Measurements from ENCODE around the gene KRTAP4-16.
"Not testable (repeated sequence)": the region's sequence is repeated elsewhere in the genome, so short reads cannot be mapped to it uniquely, and the experiment has no call there.

The KRTAP4-16 gene

DNA sequence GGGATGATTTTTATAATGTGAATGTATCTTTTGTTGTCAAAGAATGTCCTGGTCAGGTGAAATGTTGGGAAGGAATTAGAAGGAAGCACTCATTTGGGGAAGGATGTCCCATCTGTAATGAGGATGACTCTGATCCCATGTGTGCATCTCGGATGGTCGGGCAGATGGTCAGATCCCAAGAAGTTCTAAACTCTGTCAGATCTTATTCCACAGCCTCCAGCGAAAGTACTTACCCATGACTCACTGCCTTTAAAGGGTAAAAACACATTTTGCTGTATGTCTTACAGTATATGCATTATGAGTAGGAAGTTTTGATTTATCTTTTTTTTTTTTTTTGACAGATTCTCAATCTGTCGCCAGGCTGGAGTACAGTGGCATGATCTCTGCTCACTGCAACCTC lies 16.7 kb upstream of the KRTAP4-16 start:
- DNase-seq, result no peak

DNA sequence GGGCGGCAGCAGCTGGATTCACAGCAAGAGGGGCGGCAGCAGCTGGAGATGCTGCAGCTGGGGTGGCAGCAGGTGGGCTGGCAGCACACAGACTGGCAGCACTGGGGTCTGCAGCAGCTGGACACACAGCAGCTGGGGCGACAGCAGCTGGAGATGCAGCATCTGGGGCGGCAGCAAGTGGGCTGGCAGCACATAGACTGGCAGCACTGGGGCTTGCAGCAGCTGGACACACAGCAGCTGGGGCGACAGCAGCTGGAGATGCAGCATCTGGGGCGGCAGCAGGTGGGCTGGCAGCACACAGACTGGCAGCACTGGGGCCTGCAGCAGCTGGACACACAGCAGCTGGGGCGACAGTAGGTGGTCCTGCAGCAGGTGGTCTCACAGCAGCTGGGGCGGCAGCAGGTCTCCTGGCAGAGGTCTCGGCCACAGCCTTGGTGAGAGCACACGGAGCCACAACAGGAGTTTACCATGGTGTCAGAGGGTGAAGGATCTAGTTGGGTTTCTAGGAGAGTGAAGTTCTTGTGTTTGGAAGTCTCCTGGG lies 15.9 kb upstream of the KRTAP4-16 start, which contains the start of gene KRTAP4-11:
KRTAP4-11 (minus strand) TSS at position 528 of the 541 bp plus-strand sequence; CDS start at position 470, 58 bp downstream.
- not testable (repeated sequence) for DNase-seq

DNA sequence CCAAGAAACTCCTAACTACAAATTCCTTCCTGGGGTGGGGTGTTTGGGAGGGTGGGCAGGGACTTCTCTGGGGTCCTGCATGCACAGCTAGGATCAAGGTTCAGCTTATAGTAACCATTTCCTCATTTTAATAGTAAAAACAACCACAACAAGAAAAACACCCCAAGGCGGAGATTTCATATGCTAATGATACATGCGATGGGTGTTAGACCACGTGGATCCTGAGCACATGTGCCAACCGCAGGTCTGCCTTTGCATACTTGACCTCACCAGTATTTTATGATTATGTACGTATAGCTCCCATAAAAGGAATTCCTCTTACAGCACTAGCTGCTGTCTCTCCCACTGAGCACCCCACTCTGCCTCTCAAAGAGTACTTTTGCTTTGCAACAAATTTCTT lies 14.3 kb upstream of the KRTAP4-16 start:
- peak; percentile 41 for DNase-seq

DNA sequence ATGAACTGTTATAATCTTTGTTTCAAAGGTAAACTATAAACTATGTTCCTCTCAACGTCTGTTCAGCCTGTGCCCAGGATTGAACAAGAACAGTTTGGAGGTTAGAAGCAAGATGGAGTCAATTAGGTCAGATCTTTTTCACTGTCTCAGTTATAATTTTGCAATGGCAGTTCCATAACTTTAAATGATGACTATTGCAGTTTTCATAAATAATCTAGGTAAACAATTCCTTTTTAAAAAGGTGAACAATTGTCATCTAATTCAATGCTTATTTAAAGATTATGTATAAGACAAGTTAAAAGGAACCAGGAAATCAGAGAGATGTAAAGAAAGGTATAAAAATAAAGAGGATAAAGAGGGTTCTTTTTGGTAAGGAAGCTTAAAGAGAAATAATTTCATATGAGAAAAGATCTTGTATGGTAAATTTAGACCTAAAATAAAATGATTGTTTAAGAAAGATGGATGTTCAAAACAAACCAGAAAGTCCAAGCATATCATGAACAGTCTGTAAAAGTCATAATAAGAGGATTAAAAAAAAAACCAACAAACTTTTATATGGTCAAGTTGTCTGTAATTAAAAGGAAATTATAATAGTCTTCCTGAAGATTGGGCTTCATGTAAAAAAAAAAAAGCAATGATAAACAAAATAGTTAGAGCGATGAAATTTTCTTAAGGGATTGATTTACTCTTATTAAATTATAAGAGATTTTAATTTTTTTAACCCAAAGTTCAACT lies 9.3 kb upstream of the KRTAP4-16 start:
- DNase-seq, result no peak

DNA sequence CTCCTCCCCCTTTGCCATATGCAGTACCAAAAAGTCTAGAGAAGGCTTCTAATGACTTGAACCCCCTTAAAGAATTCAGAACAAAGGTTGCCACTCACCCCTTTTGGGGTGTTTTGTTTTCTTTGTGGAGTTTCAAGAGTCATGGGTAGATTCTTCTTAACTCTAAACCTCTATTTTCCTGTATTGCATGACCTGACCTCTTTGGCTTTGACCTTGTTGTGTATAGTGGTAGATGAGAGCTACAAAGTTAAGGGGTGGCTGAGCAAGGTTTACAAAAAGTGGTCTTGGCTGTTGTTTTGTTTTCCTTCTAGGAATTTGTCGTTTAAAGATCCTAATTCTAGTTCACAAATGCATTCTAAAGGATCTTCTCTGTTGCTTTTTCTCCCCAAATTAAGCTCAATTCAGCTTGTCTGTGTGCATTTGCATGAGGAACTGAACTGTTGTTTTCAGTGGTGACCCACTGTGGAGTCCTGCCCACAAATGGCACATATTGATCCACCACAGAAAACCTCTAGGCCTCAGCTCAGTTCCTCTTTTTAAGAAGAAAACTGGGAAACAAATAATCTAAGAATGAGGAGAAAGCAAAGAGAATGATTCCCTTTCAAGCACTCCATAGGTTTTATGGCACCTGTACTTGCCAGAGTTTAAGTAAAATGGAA lies 6.8 kb upstream of the KRTAP4-16 start:
- not testable (repeated sequence) for DNase-seq

DNA sequence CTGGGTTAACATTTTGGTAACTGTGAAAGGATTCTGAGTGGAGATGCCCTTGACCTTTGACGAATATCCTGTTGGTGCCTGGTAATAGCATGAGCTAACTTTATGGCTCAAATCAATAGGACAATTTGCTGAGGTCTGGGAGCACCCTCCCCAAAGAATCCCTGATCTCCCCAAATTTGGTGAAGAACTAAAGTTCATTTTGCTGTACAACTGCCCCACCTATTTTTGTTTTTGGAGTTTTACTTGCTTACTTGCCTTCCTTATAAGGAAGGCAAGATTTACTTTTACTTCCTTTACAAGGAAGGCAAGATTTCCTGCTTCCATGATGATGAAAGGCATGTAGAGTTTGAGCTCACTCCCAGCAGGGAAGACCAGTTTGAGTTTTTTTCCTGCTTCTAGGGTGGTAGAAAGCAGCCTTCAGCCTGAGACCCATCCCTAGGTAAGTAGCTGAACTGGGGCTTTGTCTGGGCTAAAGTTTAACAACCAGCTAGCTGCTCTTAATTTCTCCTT lies 6.0 kb upstream of the KRTAP4-16 start:
- DNase-seq, result no peak

DNA sequence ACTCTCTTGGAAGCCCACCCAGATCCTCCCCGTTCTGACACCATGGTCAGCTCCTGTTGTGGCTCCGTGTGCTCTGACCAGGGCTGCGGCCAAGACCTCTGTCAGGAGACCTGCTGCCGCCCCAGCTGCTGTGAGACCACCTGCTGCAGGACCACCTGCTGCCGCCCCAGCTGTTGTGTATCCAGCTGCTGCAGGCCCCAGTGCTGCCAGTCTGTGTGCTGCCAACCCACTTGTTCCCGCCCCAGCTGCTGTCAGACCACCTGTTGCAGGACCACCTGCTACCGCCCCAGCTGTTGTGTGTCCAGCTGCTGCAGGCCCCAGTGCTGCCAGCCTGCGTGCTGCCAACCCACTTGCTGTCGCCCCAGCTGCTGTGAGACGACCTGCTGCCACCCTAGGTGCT lies 3.3 kb upstream of the KRTAP4-16 start, which contains the start of gene KRTAP4-9:
KRTAP4-9 (plus strand) TSS at position 43 of the 400 bp plus-strand sequence; CDS start at position 43, 0 bp downstream.
- DNase-seq, result not testable (repeated sequence)

DNA sequence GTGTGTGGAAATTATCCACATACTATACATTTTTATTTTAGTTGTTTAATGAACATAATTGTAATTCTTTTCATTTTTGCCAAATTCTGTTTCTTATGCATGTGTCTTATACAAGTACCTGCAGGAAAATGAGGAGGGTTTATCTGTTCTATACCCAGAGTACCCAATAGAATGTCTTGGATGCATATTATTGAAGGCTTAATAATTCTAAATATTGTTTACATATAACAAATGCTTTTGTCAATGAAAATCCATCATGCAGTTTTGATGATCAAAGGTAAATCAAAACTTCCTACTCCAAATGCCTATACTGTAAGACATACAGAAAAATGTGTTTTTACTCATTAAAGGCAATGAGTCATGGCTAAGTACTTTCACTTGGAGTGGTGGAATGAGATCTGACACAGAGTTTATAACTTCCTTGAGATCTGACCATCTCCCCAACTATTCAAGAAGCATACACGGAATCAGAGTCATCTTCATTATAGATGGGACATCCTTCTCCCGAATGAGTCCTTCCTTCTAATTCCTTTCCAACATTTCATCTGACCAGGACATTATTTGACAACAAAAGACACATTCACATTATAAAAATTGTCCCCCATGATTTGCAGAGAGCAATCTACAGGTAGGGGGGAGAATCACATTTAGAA lies 2.5 kb upstream of the KRTAP4-16 start:
- not testable (repeated sequence) for DNase-seq

DNA sequence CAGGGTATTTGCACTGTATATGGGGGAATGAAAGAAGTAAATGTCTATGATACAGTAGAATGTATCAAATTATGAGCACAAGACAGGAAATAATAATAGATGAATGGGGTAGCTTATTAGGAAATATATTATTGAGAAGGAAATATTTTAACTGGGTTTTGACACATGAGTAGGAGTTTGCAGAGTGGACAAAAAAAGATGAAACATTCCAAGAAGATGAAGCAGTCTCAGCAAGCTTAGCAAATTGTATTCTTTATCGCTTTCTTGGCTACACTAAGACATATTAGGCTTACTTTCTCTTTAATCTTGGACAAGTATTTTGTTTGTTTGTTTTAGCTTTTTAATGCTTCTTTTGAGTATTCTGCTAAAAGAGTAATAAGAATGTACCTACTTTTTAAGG lies 1.9 kb upstream of the KRTAP4-16 start:
- no peak for DNase-seq

DNA sequence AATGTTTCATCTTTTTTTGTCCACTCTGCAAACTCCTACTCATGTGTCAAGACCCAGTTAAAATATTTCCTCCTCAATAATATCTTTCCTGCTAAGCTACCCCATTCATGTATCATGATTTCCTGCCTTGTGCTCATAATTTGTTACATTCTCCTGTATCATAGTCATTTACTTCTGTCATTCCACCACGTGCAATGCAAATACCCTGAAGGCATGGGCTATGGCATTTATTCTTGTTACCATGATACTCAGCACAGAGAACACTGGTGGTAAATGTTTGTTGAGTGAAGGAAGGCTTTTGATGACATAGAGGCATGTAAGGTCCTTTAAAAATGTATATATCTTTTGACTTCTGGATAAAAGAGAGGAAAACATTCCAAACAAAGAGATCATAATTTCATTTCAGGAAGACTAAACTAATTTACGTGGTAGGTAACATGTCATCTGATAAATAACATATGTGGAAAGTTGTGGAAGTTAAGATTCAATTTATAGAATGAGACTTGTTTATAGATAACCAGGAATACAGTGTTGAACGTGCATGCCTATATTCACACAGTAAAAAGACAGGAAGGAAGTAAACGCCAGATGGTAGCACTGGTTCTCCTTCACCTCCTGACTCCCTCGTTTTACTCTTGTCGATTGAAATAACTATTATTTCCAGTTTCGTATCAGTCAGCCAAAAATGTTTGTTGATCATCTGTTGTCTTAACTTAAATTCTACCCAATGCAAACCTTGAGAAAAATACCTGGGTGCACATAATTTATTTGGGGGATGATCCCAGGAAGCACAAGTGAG lies 2.1 kb downstream of the KRTAP4-16 start:
- DNase-seq, result not testable (repeated sequence)

DNA sequence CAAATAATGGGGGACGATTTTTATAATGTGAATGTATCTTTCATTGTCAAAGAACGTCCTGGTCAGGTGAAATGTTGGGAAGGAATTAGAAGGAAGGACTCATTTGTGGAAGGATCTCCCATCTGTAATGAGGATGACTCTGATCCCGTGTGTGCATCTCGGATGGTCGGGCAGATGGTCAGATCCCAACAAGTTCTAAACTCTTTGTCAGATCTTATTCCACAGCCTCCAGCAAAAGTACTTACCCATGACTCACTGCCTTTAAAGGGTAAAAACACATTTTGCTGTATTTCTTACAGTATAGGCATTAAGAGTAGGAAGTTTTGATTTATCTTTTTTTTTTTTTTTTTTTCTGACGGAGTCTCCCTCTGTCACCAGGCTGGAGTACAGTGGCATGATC lies 3.5 kb downstream of the KRTAP4-16 start:
- no peak for DNase-seq

DNA sequence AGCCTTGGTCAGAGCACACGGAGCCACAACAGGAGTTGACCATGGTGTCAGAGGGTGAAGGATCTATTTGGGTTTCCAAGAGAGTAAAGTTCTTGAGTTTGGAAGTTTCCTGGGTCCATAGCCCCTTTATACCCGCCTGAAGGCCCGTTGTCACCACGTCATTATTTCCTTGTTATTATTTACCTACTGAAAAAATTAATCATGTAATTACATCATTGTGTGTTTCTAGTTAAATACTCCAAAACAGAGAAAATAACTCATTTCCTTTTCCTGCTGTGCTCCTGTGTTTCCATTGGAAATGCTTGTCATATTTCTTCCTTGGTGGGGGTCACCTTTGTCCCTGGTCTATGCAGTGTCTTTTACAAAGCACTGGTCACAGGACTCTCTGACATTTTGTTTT lies 4.0 kb downstream of the KRTAP4-16 start, which contains the start of gene KRTAP4-8:
KRTAP4-8 (minus strand) TSS at position 101 of the 400 bp plus-strand sequence; CDS start at position 43, 58 bp downstream.
- DNase-seq, result no peak

DNA sequence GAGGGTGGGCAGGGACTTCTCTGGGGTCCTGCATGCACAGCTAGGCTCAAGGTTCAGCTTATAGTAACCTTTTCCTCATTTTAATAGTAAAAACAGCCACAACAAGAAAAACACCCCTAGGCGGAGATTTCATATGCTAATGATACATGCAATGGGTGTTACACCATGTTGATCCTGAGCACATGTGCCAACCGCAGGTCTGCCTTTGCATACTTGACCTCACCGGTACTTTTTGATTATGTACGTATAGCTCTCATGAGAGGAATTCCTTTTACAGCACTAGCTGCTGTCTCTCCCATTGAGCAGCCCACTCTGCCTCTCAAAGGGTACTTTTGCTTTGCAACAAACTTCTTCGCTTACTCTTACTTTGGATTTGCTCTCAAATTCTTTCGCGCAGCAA lies 6.0 kb downstream of the KRTAP4-16 start:
- DNase-seq, result no peak

DNA sequence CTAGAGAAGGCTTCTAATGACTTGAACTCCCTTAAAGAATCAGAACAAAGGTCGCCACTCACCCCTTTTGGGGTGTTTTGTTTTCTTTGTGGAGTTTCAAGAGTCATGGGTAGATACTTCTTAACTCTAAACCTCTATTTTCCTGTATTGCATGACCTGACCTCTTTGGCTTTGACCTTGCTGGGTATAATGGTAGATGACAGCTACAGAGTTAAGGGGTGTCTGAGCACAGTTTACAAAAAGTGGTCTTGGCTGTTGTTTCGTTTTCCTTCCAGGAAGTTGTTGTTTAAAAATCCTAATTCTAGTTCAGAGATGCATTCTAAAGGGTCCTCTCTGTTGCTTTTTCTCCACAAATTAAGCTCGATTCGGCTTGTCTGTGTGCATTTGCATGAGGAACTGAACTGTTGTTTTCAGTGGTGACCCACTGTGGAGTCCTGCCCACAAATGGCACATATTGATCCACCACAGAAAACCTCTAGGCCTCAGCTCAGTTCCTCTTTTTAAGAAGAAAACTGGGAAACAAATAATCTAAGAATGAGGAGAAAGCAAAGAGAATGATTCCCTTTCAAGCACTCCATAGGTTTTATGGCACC lies 13.2 kb downstream of the KRTAP4-16 start:
- not testable (repeated sequence) for DNase-seq

DNA sequence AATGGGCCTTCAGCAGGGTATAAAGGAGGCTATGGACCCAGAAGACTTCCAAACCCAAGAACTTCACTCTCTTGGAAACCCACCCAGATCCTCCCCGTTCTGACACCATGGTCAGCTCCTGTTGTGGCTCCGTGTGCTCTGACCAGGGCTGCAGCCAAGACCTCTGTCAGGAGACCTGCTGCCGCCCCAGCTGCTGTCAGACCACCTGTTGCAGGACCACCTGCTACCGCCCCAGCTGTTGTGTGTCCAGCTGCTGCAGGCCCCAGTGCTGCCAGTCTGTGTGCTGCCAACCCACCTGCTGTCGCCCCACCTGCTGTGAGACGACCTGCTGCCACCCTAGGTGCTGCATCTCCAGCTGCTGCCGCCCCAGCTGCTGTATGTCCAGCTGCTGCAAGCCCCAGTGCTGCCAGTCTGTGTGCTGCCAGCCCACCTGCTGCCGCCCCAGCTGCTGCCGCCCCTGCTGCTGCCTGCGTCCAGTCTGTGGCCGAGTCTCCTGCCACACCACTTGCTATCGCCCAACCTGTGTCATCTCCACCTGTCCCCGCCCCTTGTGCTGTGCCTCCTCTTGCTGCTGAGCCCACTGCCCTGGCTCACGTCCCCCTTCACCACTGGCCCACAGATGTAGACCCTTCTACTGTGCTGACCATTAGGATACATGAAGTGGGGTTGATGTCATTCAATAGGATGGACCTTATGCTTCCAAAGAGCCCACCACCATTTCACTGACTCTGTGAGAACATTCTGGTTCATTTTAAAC lies 17.7 kb downstream of the KRTAP4-16 start, which contains the start of gene KRTAP4-7:
KRTAP4-7 (plus strand) TSS at position 51 of the 757 bp plus-strand sequence; CDS start at position 108, 57 bp downstream.
- not testable (repeated sequence) for DNase-seq

DNA sequence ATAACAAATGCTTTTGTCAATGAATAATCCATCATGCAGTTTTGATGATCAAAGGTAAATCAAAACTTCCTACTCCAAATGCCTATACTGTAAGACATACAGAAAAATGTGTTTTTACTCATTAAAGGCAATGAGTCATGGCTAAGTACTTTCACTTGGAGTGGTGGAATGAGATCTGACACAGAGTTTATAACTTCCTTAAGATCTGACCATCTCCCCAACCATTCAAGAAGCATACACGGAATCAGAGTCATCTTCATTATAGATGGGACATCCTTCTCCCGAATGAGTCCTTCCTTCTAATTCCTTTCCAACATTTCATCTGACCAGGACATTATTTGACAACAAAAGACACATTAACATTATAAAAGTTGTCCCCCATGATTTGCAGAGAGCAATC lies 18.6 kb downstream of the KRTAP4-16 start:
- not testable (repeated sequence) for DNase-seq

DNA sequence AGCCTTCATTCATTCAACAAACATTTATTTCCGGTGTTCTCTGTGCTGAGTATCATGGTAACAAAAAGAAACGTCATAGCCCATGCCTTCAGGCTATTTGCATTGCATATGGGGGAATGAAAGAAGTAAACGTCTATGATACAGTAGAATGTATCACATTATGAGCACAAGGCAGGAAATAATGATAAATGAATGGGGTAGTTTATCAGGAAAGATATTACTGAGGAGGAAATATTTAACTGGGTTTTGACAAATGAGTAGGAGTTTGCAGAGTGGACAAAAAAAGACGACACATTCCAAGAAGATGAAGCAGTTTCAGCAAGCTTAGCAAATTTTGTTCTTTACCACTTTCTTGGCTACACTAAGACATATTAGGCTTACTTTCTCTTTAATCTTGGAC lies 19.4 kb downstream of the KRTAP4-16 start:
- no peak for DNase-seq

DNA sequence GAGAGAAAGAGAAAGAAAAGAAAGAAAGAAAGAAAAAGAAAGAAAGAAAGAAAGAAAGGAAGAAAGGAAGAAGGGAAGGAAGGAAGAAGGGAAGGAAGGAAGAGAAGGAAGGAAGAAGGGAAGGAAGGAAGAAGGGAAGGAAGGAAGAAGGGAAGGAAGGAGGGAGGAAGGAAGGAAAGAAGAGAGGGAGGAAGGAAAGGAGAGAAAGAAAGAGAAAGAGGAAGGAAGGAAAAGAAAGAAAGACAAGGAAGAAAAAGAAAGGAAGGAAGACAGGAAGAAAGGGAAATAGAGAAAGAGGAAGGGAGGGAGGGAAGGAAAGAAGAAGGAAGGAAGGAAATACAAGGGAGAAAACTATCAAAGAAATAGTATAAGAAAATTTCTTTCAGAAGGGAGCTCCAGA lies 25.2 kb downstream of the KRTAP4-16 start:
- no peak for DNase-seq

DNA sequence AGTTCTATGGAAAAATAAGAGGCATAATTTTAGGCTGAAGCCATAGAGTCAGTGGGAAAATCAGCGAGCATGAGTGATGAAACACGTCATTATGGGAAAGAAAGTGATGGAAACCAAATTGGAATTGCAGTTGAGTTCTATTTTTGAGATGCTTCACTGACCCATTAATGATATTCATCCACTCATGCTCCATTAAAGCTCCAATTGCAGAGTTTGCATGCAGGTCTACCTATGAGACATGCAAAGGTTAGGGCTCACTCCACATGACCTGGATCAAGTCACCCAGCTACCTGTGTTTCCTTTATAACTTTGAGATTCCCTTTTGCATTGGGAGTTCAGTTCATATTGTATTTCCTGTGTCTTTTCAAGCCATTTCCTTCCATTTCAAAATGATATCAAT lies 28.3 kb downstream of the KRTAP4-16 start:
- no peak for DNase-seq

DNA sequence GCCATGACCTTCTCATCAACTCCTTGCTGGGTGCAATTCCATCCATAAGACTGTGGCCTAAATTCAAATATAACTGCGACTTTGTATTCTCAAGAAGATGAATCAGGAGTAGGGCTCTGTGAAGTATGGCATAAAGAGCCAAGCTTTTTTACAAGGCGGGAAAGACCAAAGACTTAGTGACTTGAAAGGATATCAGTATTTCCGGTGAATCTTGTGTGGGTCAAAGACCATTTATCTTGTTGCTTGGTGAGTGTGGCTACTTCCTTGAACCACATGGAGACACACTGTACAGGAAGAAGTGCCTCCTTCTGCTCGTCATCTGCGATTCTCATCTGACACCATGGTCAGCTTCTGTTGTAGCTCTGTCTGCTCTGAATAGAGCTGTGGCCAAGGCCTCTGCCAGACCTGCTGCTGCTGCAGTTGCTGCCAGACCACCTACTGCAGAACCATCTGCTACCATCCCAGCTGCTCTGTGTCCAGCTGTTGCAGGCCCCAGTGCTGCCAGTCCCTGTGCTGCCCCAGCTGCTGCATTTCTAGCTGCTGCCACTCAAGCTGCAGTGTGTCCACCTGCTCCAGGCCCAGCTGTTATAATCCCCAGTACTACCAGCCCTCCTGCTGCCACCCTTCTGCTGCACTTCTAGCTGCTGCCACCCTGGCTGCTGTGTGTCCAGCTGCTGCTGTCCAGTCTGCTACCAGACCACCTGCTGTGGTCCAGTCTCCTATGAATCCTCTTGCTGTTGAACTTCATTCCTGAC lies 30.2 kb downstream of the KRTAP4-16 start:
- no peak for DNase-seq
